Panc1 (cell line): ENCODE data around the gene TSPAN16.
"Not testable (repeated sequence)": the region's sequence is repeated elsewhere in the genome, so short reads cannot be mapped to it uniquely, and the experiment has no call there.

Experiments
- POLR2AphosphoS5 ChIP-seq: IDR thresholded peaks from 2 replicates; pipeline ENCODE4 v1.6.1; 2012; ENCODE audit warnings: mild to moderate bottlenecking, low read depth, low read length, moderate library complexity
- SIN3A ChIP-seq: IDR thresholded peaks from 2 replicates; pipeline ENCODE4 v1.6.1; 2012; ENCODE audit warnings: low read depth, mild to moderate bottlenecking, low read length, moderate library complexity, borderline replicate concordance; ENCODE audit not compliant: insufficient read depth
- TCF7L2 ChIP-seq: IDR thresholded peaks from 2 replicates; pipeline ENCODE4 v1.6.1; 2011; ENCODE audit warnings: mild to moderate bottlenecking, low read depth, low read length, inconsistent platforms
- TF ChIP-seq, protein P1 (sequence below): fragments of 450-650 bp; IDR thresholded peaks from 2 replicates; pipeline ENCODE4 v1.5.1; 2017; ENCODE audit warnings: mild to moderate bottlenecking
- TF ChIP-seq, protein P2 (sequence below), 2 experiments: IDR thresholded peaks; 2 replicates each; pipeline ENCODE4 v1.6.1; 2011 to 2012; ENCODE audit warnings: low read depth in 2 of 2, control low read depth in 1 of 2, low read length in 1 of 2, mild to moderate bottlenecking in 1 of 2, moderate library complexity in 1 of 2; ENCODE audit not compliant: insufficient read depth in 1 of 2

DNA sequence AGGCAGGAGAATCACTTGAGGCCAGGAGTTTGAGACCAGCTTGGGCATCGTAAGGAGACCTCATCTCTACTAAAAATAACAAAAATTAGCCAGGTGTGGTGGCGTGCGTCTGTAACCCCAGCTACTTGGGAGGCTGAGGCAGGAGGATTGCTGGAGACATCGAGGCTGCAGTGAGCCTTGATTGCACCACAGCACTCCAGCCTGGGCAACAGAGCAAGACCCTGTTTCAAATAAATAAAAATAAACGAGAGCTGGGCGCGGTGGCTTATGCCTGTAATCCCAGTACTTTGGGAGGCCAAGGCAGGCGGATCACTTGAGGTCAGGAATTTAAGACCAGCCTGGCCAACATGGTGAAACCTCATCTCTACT lies 44.1 kb downstream of the TSPAN16 start:
- TF ChIP-seq, protein P1, sequence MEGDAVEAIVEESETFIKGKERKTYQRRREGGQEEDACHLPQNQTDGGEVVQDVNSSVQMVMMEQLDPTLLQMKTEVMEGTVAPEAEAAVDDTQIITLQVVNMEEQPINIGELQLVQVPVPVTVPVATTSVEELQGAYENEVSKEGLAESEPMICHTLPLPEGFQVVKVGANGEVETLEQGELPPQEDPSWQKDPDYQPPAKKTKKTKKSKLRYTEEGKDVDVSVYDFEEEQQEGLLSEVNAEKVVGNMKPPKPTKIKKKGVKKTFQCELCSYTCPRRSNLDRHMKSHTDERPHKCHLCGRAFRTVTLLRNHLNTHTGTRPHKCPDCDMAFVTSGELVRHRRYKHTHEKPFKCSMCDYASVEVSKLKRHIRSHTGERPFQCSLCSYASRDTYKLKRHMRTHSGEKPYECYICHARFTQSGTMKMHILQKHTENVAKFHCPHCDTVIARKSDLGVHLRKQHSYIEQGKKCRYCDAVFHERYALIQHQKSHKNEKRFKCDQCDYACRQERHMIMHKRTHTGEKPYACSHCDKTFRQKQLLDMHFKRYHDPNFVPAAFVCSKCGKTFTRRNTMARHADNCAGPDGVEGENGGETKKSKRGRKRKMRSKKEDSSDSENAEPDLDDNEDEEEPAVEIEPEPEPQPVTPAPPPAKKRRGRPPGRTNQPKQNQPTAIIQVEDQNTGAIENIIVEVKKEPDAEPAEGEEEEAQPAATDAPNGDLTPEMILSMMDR = not testable (repeated sequence)
- not testable (repeated sequence) for TF ChIP-seq SIN3A, POLR2AphosphoS5, TCF7L2
- TF ChIP-seq, protein P2, sequence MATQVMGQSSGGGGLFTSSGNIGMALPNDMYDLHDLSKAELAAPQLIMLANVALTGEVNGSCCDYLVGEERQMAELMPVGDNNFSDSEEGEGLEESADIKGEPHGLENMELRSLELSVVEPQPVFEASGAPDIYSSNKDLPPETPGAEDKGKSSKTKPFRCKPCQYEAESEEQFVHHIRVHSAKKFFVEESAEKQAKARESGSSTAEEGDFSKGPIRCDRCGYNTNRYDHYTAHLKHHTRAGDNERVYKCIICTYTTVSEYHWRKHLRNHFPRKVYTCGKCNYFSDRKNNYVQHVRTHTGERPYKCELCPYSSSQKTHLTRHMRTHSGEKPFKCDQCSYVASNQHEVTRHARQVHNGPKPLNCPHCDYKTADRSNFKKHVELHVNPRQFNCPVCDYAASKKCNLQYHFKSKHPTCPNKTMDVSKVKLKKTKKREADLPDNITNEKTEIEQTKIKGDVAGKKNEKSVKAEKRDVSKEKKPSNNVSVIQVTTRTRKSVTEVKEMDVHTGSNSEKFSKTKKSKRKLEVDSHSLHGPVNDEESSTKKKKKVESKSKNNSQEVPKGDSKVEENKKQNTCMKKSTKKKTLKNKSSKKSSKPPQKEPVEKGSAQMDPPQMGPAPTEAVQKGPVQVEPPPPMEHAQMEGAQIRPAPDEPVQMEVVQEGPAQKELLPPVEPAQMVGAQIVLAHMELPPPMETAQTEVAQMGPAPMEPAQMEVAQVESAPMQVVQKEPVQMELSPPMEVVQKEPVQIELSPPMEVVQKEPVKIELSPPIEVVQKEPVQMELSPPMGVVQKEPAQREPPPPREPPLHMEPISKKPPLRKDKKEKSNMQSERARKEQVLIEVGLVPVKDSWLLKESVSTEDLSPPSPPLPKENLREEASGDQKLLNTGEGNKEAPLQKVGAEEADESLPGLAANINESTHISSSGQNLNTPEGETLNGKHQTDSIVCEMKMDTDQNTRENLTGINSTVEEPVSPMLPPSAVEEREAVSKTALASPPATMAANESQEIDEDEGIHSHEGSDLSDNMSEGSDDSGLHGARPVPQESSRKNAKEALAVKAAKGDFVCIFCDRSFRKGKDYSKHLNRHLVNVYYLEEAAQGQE (IDR thresholded peaks at IDR 0.05; ENCODE audit: insufficient read depth in 1 of 2, low read depth in 2 of 2, low read length in 1 of 2) = not testable (repeated sequence)
